K562 treated with DMSO at 1 percent for 4 hours (cell line): ENCODE data around the gene PLCXD1. TPM values are rescaled to one million over a fixed set of nuclear protein-coding genes. Genes with fewer than 3 reads are reported as not detected.

ENCODE experiments used
- total RNA-seq: library from RNA; unstranded; fragments of 300-600 nt; gene quantifications from 2 replicates; pipeline ENCODE4 v1.2.3, GENCODE V29; 2022; ENCODE audit not compliant: insufficient read depth

The PLCXD1 gene
- total RNA-seq = 44.5 and 61.0 TPM in 2 replicates

GRCh38 chrX:281166-281999 is at the start of gene PLCXD1:
Gene PLCXD1, plus strand, starts transcription at chrX:281381. Its CDS starts 2,807 bp downstream, at chrX:284188.

DNA sequence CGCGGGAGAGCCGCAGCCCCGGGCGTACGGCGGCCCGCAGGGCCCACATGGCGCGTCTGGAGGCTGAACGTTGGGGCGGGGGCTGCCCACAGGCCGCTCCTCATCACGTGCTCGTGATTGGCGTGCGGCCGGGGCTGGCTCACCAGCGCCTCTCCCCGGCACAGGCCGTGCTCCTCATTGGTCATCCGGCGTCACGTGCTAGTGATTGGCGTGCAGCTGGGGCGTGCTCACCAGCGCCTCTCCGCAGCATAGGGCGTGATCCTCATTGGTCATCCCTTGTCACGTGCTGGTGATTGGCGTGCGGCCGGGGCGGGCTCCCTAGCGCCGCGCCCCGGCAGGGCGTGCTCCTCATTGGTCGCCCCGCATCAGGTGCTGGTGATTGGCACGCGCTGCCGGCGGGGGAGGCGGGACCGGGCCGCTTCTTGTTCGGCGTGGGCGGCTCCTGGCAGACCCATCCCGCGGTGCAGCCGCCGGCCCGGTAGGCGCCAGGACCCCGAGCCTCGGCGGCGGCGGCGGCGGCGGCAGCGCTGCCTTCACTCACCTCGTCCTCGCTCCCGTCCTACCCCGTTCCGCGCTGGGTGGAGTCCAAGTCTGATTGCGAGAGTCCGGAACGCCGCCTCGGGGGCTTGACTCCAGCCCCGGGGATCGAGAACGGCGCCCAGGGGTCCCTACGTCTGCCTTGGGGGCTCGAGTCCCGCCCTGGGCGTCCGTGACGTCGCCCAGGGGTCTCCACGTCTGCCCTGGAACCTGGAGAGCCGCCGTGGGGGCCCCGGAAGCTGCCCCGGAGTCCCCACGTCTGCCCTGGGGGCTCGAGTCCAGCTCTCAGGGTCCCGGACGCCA is 37.8 kb downstream of the PLCXD1 start, which contains the start of gene GTPBP6:
Gene GTPBP6 (minus strand): TSS at position 58 of the 840 bp plus-strand sequence. CDS start 9 bp downstream, at position 49.

Other genes with a start within 250 kb of the PLCXD1 start
- 24.5 and 25.8 TPM in 2 replicates for gene GTPBP6, start 37.4 kb downstream of the PLCXD1 start, total RNA-seq
- gene PPP2R3B, start 105.5 kb downstream of the PLCXD1 start, total RNA-seq = 15.0 and 16.6 TPM in 2 replicates